Naive B cell (primary cell): ENCODE data around the gene PSD2. TPM values are rescaled to one million over a fixed set of nuclear protein-coding genes. Genes with fewer than 3 reads are reported as not detected.

Experiments
- ATAC-seq, 2 donors: fragments of 150-1000 bp; cut with Tn5 transposase; 2 replicates each; pipeline ENCODE4 v1.10.0; 2021; ENCODE audit warnings: low read depth in 2 of 2, mild to moderate bottlenecking in 2 of 2, moderate library complexity in 2 of 2
- DNase-seq: peaks from one replicate; pipeline ENCODE4 v3.0.0; 2022
- H3K27ac Mint-ChIP-seq, 6 donors: one replicate each; pipeline ENCODE4 v1.8.0; 2020 to 2022; ENCODE audit warnings: mild to moderate bottlenecking in 6 of 6, mixed read lengths in 6 of 6, moderate library complexity in 5 of 6, inconsistent platforms in 2 of 6
- H3K27me3 Mint-ChIP-seq, 3 donors: one replicate each; pipeline ENCODE4 v1.8.0; 2021 to 2022; ENCODE audit warnings: mixed read lengths in 3 of 3, mild to moderate bottlenecking in 1 of 3
- H3K36me3 Mint-ChIP-seq, 2 donors: one replicate each; pipeline ENCODE4 v1.8.0; 2020 to 2022; ENCODE audit warnings: mixed read lengths in 2 of 2, inconsistent platforms in 1 of 2, mild to moderate bottlenecking in 1 of 2
- H3K4me1 Mint-ChIP-seq, 3 donors: one replicate each; pipeline ENCODE4 v1.8.0; 2020 to 2022; ENCODE audit warnings: mixed read lengths in 3 of 3, inconsistent platforms in 1 of 3, mild to moderate bottlenecking in 1 of 3, moderate library complexity in 1 of 3
- H3K4me3 Mint-ChIP-seq, 8 donors: one replicate each; pipeline ENCODE4 v1.8.0; 2020 to 2022; ENCODE audit warnings: mild to moderate bottlenecking in 8 of 8, mixed read lengths in 8 of 8, moderate library complexity in 8 of 8, inconsistent platforms in 2 of 8
- H3K9me3 Mint-ChIP-seq, 7 donors: one replicate each; pipeline ENCODE4 v1.8.0; 2020 to 2022; ENCODE audit warnings: mixed read lengths in 7 of 7, mild to moderate bottlenecking in 5 of 7, inconsistent platforms in 2 of 7, moderate library complexity in 1 of 7
- polyA plus RNA-seq, 6 donors: library from polyadenylated mRNA; unstranded; fragments of 300-500 nt; fragmentation: Illumina TruSeq; gene quantifications; one replicate each; pipeline ENCODE4 v1.2.3, GENCODE V29; 2021; ENCODE audit warnings: low read depth in 6 of 6

PSD2 gene
- polyA plus RNA-seq, 6 donors from 2014 or later = not detected

- Mint-ChIP-seq H3K4me3 (no peak overlapping the region), H3K27ac (peak overlapping the region in 1 of 6 donors; percentile 17), H3K9me3 (no peaks in the 10 kb centered on the region), H3K4me1 (peaks cover 4 to 8% (median 5%) of the 10 kb centered on the region in 3 donors), H3K36me3 (no peaks in the 10 kb centered on the region), H3K27me3 (peaks cover 29 to 53% (median 53%) of the 10 kb centered on the region in 3 donors)
- ATAC-seq (no peak), DNase-seq (no peak)
Measured at GRCh38 chr5:139884144-139884543, 88.5 kb downstream of the PSD2 start.

DNA sequence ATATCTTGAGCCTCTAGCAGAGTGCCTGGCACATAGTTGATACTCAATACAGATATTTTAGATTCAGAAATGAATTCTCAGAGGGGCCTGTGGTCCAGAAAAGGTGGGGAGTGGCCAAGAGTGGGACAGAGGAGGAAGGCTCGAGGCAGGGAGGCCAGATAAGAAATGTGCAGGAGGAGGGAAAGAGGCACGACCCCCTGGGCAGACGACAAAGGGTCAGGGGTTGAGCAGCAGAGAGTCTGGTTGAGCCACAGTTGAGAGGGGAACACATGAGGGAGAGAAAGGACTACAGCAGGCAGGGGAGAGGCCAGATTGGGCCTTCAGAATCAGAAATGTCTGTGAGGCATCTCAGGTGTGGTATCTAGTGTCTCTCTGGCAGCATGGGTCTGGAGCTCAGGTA, 89.1 kb downstream of the PSD2 start:
- ATAC-seq (no peak), DNase-seq (no peak)
- peaks cover 0 to 5% (median 0%) of the 10 kb centered on the region in 7 donors for H3K9me3 Mint-ChIP-seq
- peaks cover 4 to 8% (median 5%) of the 10 kb centered on the region in 3 donors for H3K4me1 Mint-ChIP-seq
- H3K36me3 Mint-ChIP-seq = no peaks in the 10 kb centered on the region
- H3K27ac Mint-ChIP-seq = peak overlapping the region in 1 of 6 donors; percentile 3
- H3K27me3 Mint-ChIP-seq = peaks cover 32 to 59% (median 47%) of the 10 kb centered on the region in 3 donors
- no peak overlapping the region for H3K4me3 Mint-ChIP-seq

- Mint-ChIP-seq H3K27ac (peak overlapping the region in 2 of 6 donors; percentile 3 to 32), H3K4me3 (no peak overlapping the region), H3K9me3 (peaks cover 0 to 5% (median 0%) of the 10 kb centered on the region in 7 donors), H3K27me3 (peaks cover 34 to 65% (median 41%) of the 10 kb centered on the region in 3 donors), H3K4me1 (peaks cover 4 to 8% (median 5%) of the 10 kb centered on the region in 3 donors), H3K36me3 (no peaks in the 10 kb centered on the region)
- DNase-seq (no peak), ATAC-seq (no peak)
Measured at GRCh38 chr5:139885172-139885856, 89.7 kb downstream of the PSD2 start.

- no peak overlapping the region for H3K4me3 Mint-ChIP-seq
- peaks cover 4 to 8% (median 5%) of the 10 kb centered on the region in 3 donors for H3K4me1 Mint-ChIP-seq
- H3K36me3 Mint-ChIP-seq = no peaks in the 10 kb centered on the region
- peaks cover 0 to 5% (median 0%) of the 10 kb centered on the region in 7 donors for H3K9me3 Mint-ChIP-seq
- H3K27ac Mint-ChIP-seq = peak overlapping the region in 1 of 6 donors; percentile 34
- H3K27me3 Mint-ChIP-seq = peaks cover 34 to 65% (median 41%) of the 10 kb centered on the region in 3 donors
- DNase-seq = no peak
- ATAC-seq = no peak
Measured at GRCh38 chr5:139885857-139886208, 90.2 kb downstream of the PSD2 start.

GRCh38 chr5:139886213-139886612, 90.6 kb downstream of the PSD2 start:
- no peak overlapping the region for H3K4me3 Mint-ChIP-seq
- peaks cover 4 to 8% (median 5%) of the 10 kb centered on the region in 3 donors for H3K4me1 Mint-ChIP-seq
- ATAC-seq (no peak), DNase-seq (no peak)
- H3K27ac Mint-ChIP-seq = peak overlapping the region in 1 of 6 donors; percentile 34
- H3K9me3 Mint-ChIP-seq = peaks cover 0 to 5% (median 0%) of the 10 kb centered on the region in 7 donors
- H3K36me3 Mint-ChIP-seq = no peaks in the 10 kb centered on the region
- peaks cover 36 to 65% (median 43%) of the 10 kb centered on the region in 3 donors for H3K27me3 Mint-ChIP-seq

DNA sequence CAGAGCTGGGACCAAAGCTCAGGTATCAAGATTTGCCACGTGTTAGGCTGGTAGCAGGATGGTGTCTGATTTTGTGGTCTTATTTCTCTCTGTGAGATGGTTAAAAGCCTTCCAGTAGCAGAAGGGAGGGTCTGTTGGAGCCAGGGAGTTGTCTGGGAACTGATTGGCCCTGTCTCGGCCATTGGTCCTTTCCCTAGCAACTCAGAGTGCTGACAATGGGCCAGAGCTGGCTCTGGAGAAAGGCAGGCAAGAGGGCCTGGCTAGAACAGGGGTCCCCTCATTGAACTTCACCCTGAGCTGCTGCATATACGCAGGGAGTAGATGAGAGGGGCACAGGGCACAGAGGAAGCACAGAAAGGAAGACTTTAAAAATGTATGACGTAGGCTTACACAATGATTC, 92.8 kb downstream of the PSD2 start:
- no peak for ATAC-seq
- peaks cover 0 to 5% (median 0%) of the 10 kb centered on the region in 7 donors for H3K9me3 Mint-ChIP-seq

DNA sequence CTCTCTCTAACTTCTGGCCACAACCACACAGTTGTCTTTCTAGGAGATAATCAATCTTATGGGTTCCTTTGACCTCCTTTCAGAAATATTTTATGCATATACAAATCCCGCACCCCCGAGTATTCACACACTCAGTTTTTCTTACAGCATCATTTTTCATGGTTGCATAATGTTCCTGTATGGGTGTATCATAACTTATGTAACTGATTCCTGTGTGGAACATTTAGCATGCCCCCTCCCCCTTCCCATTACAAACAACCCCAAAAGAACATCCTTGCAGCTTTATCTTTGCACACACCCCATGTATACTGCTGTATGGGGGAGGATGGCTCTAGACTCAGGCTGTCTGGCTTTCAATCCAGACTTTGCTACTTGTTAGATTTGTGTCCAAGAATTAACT, 93.8 kb downstream of the PSD2 start:
- Mint-ChIP-seq H3K27me3 (peaks cover 49 to 71% (median 51%) of the 10 kb centered on the region in 3 donors), H3K4me1 (peaks cover 4 to 8% (median 5%) of the 10 kb centered on the region in 3 donors), H3K4me3 (no peak overlapping the region), H3K9me3 (peaks cover 0 to 5% (median 0%) of the 10 kb centered on the region in 7 donors), H3K27ac (peak overlapping the region in 1 of 6 donors; percentile 13), H3K36me3 (no peaks in the 10 kb centered on the region)
- DNase-seq (no peak), ATAC-seq (no peak)

More for the DNA sequence above, 92.8 kb downstream of the PSD2 start:
- Mint-ChIP-seq H3K4me3 (no peak overlapping the region), H3K27ac (no peak overlapping the region), H3K36me3 (no peaks in the 10 kb centered on the region), H3K4me1 (peaks cover 4 to 8% (median 5%) of the 10 kb centered on the region in 3 donors), H3K27me3 (peaks cover 51 to 75% (median 58%) of the 10 kb centered on the region in 3 donors)
- no peak for DNase-seq

DNA sequence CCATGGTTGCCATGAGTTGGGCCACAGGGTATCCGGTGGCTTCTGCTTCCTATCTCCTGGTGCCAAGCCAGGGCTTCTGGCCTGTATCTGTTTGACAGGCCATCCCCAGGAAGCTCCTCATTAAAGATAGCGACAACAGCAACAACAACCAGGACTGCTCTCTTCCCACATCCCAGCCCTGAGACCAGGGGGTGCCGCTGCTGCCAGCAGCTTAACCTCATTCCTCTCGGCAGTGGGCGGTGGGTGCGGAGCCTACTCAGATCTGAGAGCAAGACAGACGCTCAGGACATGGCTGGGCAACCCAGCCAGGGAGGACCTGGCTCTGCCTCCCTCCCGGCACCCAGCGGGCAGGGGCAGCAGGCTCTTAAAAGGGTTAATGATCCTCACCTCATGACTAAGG, 98.3 kb downstream of the PSD2 start:
- DNase-seq = no peak
- Mint-ChIP-seq H3K36me3 (no peaks in the 10 kb centered on the region), H3K27me3 (peaks cover 43 to 85% (median 66%) of the 10 kb centered on the region in 3 donors), H3K27ac (no peak overlapping the region), H3K4me3 (no peak overlapping the region), H3K4me1 (no peaks in the 10 kb centered on the region), H3K9me3 (peaks cover 0 to 5% (median 0%) of the 10 kb centered on the region in 7 donors)
- no peak for ATAC-seq

Other genes with a start within 250 kb of the PSD2 start
- 100 to 1,000 TPM; 374 to 562 (median 427) TPM for gene UBE2D2, start 234.5 kb upstream of the PSD2 start, polyA plus RNA-seq
- gene CXXC5, start 147.5 kb upstream of the PSD2 start, polyA plus RNA-seq = 100 to 1,000 TPM; 351 to 547 (median 399) TPM
- under 1 TPM in 2 of 6 donors, not detected in 4; 0.15 to 0.21 TPM for gene NRG2, start 247.5 kb downstream of the PSD2 start, polyA plus RNA-seq